Panc1 (cell line): Measurements from ENCODE around the gene LARGE2. TPM values are rescaled to one million over a fixed set of nuclear protein-coding genes. Genes with fewer than 3 reads are reported as not detected.

Experiments
- ATAC-seq: fragments of 200-7000 bp; cut with Tn5 transposase; 2 replicates; pipeline ENCODE4 v1.9.1; 2020; ENCODE audit warnings: mild to moderate bottlenecking, moderate library complexity
- BruUV-seq: library from RNA; stranded (reverse); fragments of 400-500 nt; replicated peaks from 2 replicates; lab custom pipeline; 2021; lab: Mats Ljungman, UMichigan
- CTCF ChIA-PET: fragments of 300-600 bp; sonication (Branson Sonifier 250); formaldehyde crosslinking; loops from one replicate; lab custom pipeline; 2022; ENCODE audit warnings: antibody characterized with exemption; lab: Charles Lee
- POLR2A ChIA-PET: fragments of 300-600 bp; sonication (Branson Sonifier 250); formaldehyde crosslinking; loops from one replicate; lab custom pipeline; 2022; ENCODE audit warnings: antibody characterized with exemption; lab: Charles Lee
- DNase-seq: peaks from one replicate; pipeline ENCODE4 v3.0.0-alpha.2; 2010; ENCODE audit warnings: low read depth, low spot score
- H3K27ac ChIP-seq: 2 replicates; pipeline ENCODE4 v1.5.1; 2011; ENCODE audit warnings: mild to moderate bottlenecking, low read length, inconsistent platforms
- H3K27me3 ChIP-seq: fragments of 200-500 bp; sonication (Bioruptor generic); 2 replicates; pipeline ENCODE4 v1.6.0; 2014; ENCODE audit warnings: low read length, inconsistent platforms; ENCODE audit not compliant: control insufficient read depth, insufficient read depth
- H3K36me3 ChIP-seq: fragments of 200-500 bp; sonication (Bioruptor generic); 2 replicates; pipeline ENCODE4 v1.5.1; 2014; ENCODE audit warnings: inconsistent platforms, mild to moderate bottlenecking, low read length, moderate library complexity; ENCODE audit not compliant: control insufficient read depth, insufficient read depth
- H3K4me1 ChIP-seq: 2 replicates; pipeline ENCODE4 v1.5.1; 2011; ENCODE audit warnings: inconsistent platforms, mild to moderate bottlenecking, low read length, moderate library complexity; ENCODE audit not compliant: control insufficient read depth, insufficient read depth
- H3K4me3 ChIP-seq, 2 experiments: 2 replicates each; pipeline ENCODE4 v1.5.1; 2011 to 2012; ENCODE audit warnings: low read depth in 2 of 2, low read length in 2 of 2, mild to moderate bottlenecking in 2 of 2, inconsistent platforms in 1 of 2, moderate library complexity in 1 of 2
- H3K9me3 ChIP-seq: fragments of 200-500 bp; sonication (Bioruptor generic); 2 replicates; pipeline ENCODE4 v1.5.1; 2014; ENCODE audit warnings: low read depth, mild to moderate bottlenecking, inconsistent platforms, low read length, moderate library complexity; ENCODE audit not compliant: control insufficient read depth, insufficient read depth
- POLR2AphosphoS5 ChIP-seq: IDR thresholded peaks from 2 replicates; pipeline ENCODE4 v1.6.1; 2012; ENCODE audit warnings: mild to moderate bottlenecking, low read depth, low read length, moderate library complexity
- SIN3A ChIP-seq: IDR thresholded peaks from 2 replicates; pipeline ENCODE4 v1.6.1; 2012; ENCODE audit warnings: low read depth, mild to moderate bottlenecking, low read length, moderate library complexity, borderline replicate concordance; ENCODE audit not compliant: insufficient read depth
- TCF7L2 ChIP-seq: IDR thresholded peaks from 2 replicates; pipeline ENCODE4 v1.6.1; 2011; ENCODE audit warnings: mild to moderate bottlenecking, low read depth, low read length, inconsistent platforms
- in situ Hi-C: cut with HindIII; loops from 2 replicates; pipeline ENCODE4 v1.10.0; 2016; ENCODE audit warnings: low sequenced_read_pairs, low pct_unique_long_range_greater_than_20kb
- intact Hi-C: fragments of 100-400 bp; cut with micrococcal nuclease; formaldehyde crosslinking; loops from one replicate; pipeline ENCODE4 v1.10.0; 2022; ENCODE audit not compliant: unreplicated experiment
- total RNA-seq: library from RNA; stranded (reverse); gene quantifications from one replicate; pipeline ENCODE4 v1.2.1, GENCODE V29; 2021; ENCODE audit not compliant: unreplicated experiment
- TF ChIP-seq, protein P1 (sequence below), 2 experiments: IDR thresholded peaks; 2 replicates each; pipeline ENCODE4 v1.6.1; 2011 to 2012; ENCODE audit warnings: low read depth in 2 of 2, control low read depth in 1 of 2, low read length in 1 of 2, mild to moderate bottlenecking in 1 of 2, moderate library complexity in 1 of 2; ENCODE audit not compliant: insufficient read depth in 1 of 2
- TF ChIP-seq, protein P2 (sequence below): fragments of 450-650 bp; IDR thresholded peaks from 2 replicates; pipeline ENCODE4 v1.5.1; 2017; ENCODE audit warnings: mild to moderate bottlenecking

LARGE2 gene
- total RNA-seq, 1 experiment from 2014 or later, result 1.4 TPM

DNA sequence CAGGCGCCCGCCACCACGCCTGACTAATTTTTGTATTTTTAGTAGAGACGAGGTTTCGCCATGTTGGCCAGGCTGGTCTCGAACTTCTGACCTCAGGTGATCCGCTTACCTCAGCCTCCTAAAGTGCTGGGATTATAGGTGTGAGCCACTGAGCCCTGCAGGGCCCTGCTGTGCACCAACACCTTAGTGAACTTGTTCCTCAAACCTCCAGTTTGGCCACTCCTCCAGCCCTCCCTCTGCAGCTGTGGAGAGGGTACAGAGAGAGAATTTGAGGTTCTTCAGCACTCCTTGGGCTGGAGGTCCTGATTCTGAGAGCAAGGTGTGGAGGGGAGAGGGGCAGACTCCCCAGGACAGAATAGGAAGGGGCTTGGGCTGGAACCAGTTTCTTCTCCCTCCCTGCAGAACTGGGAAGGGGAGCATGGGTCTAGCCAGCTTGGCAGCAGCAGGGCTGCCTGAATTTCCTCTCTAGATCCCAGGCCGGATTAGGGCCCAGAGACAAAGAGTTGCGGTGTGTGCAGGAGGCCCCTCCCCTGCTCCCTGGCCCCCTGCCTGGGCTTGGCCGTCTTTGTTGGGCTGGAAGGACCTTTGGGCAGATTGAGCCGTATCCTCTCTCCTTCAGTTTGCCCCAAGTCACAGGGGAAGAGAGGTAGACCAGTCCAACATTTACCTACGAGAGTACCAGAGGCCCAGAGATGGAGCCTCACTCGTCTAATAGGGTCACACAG is 2.5 kb upstream of the LARGE2 start:
- intact Hi-C loops, result no loop called here
- no peak for ATAC-seq

DNA sequence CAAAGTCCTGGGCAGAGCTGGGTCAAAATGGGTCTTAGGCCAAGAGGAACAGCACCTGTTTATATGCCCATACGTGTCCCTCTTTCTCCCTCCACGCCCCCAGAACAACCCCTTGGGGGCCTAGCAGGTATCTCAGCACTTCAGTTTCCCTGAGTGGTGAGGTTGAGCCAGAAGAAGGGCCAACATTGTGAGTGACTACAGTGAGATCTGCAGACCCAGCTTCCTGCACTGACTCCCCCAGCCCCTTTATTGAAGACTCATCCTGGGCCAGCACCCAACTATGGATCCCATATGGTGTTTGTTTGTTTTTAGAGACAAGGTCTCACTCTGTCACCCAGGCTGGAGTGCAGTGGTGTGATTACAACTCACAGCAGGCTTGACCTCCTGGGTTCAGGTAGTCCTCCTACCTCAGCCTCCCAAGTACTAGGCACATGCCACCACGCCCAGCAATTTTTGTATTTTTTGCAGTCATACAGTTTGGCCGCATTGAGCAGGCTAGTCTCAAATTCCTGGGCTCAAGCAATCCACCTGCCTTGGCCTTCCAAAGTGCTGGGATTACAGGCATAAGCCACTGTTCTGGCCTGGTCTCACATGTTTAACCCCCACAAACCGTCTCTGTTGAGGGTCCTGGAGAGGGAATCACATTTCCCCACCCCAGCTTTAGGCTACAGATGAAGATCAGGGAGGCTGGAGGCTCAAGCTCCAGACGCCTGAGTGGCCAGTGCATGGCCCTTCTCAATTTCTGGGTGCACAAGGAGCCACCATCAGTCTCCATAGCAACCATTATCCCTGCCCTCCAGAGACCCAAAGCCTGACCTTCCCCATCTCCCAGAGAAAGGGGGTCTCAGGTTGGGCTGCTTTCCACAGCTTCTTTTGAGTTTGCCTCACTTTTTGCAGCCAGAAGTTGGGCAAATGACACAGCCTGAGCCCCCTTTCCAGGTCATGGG is 1.7 kb upstream of the LARGE2 start:
- in situ Hi-C loops (no loop called here), intact Hi-C loops (no loop called here)
- no peaks in the 10 kb centered on the region for H3K9me3 ChIP-seq
- TF ChIP-seq, protein P1, sequence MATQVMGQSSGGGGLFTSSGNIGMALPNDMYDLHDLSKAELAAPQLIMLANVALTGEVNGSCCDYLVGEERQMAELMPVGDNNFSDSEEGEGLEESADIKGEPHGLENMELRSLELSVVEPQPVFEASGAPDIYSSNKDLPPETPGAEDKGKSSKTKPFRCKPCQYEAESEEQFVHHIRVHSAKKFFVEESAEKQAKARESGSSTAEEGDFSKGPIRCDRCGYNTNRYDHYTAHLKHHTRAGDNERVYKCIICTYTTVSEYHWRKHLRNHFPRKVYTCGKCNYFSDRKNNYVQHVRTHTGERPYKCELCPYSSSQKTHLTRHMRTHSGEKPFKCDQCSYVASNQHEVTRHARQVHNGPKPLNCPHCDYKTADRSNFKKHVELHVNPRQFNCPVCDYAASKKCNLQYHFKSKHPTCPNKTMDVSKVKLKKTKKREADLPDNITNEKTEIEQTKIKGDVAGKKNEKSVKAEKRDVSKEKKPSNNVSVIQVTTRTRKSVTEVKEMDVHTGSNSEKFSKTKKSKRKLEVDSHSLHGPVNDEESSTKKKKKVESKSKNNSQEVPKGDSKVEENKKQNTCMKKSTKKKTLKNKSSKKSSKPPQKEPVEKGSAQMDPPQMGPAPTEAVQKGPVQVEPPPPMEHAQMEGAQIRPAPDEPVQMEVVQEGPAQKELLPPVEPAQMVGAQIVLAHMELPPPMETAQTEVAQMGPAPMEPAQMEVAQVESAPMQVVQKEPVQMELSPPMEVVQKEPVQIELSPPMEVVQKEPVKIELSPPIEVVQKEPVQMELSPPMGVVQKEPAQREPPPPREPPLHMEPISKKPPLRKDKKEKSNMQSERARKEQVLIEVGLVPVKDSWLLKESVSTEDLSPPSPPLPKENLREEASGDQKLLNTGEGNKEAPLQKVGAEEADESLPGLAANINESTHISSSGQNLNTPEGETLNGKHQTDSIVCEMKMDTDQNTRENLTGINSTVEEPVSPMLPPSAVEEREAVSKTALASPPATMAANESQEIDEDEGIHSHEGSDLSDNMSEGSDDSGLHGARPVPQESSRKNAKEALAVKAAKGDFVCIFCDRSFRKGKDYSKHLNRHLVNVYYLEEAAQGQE (IDR thresholded peaks at IDR 0.05; ENCODE audit: insufficient read depth in 1 of 2, low read depth in 2 of 2, low read length in 1 of 2), result no peak
- no peak for TF ChIP-seq TCF7L2
- TF ChIP-seq SIN3A, result no peak
- no peak for TF ChIP-seq POLR2AphosphoS5
- TF ChIP-seq, protein P2, sequence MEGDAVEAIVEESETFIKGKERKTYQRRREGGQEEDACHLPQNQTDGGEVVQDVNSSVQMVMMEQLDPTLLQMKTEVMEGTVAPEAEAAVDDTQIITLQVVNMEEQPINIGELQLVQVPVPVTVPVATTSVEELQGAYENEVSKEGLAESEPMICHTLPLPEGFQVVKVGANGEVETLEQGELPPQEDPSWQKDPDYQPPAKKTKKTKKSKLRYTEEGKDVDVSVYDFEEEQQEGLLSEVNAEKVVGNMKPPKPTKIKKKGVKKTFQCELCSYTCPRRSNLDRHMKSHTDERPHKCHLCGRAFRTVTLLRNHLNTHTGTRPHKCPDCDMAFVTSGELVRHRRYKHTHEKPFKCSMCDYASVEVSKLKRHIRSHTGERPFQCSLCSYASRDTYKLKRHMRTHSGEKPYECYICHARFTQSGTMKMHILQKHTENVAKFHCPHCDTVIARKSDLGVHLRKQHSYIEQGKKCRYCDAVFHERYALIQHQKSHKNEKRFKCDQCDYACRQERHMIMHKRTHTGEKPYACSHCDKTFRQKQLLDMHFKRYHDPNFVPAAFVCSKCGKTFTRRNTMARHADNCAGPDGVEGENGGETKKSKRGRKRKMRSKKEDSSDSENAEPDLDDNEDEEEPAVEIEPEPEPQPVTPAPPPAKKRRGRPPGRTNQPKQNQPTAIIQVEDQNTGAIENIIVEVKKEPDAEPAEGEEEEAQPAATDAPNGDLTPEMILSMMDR, result no peak
- ATAC-seq (no peak), DNase-seq (no peak)
- peaks cover 11% of the 10 kb centered on the region; the same call in 1 of the 2 replicates for H3K36me3 ChIP-seq
- H3K4me3 ChIP-seq, result no peak overlapping the region
- no TSS peak for BruUV-seq
- H3K27ac ChIP-seq, result no peak overlapping the region
- H3K4me1 ChIP-seq, result peaks cover 11% of the 10 kb centered on the region
- ChIA-PET POLR2A (no interaction called here), CTCF (no interaction called here)
- H3K27me3 ChIP-seq, result no peaks in the 10 kb centered on the region; the same call in 1 of the 2 replicates

More for the DNA sequence above, 2.5 kb upstream of the LARGE2 start:
- Histone ChIP-seq H3K9me3 (no peaks in the 10 kb centered on the region), H3K4me1 (peaks cover 11% of the 10 kb centered on the region), H3K27me3 (no peaks in the 10 kb centered on the region; the same call in 1 of the 2 replicates), H3K4me3 (no peak overlapping the region), H3K36me3 (peaks cover 12% of the 10 kb centered on the region; the same call in 1 of the 2 replicates), H3K27ac (no peak overlapping the region)
- in situ Hi-C loops, result no loop called here
- ChIA-PET CTCF (no interaction called here), POLR2A (no interaction called here)
- BruUV-seq, result no TSS peak
- TF ChIP-seq, protein P1 (IDR thresholded peaks at IDR 0.05; ENCODE audit: insufficient read depth in 1 of 2, low read depth in 2 of 2, low read length in 1 of 2), result no peak
- TF ChIP-seq TCF7L2 (no peak), POLR2AphosphoS5 (no peak), SIN3A (no peak)
- TF ChIP-seq, protein P2, result no peak
- no peak for DNase-seq
